Gastrocnemius medialis (tissue), 4 donors: ENCODE measurements around the gene ARMH1.

ENCODE experiments used
- CTCF ChIP-seq, 5 experiments: fragments of 450-650 bp in 3 of 5; fragments of 200-600 bp in 2 of 5; sonication (generic) in 2 of 5; IDR thresholded peaks in 4 of 5; conservative IDR thresholded peaks in 1 of 5; 1 replicate in 4 of 5; 2 replicates in 1 of 5; pipeline ENCODE4 v1.5.1; 2016 to 2019; ENCODE audit warnings: antibody characterized with exemption in 5 of 5, mild to moderate bottlenecking in 3 of 5, moderate library complexity in 3 of 5
- POLR2A ChIP-seq, 2 donors: fragments of 450-650 bp; IDR thresholded peaks; one replicate each; pipeline ENCODE4 v1.6.1; 2017; ENCODE audit warnings: antibody characterized with exemption in 2 of 2, mild to moderate bottlenecking in 2 of 2, moderate library complexity in 2 of 2

- no peak for TF ChIP-seq CTCF (IDR thresholded peaks at IDR 0.05 in 4 of 5, conservative IDR thresholded peaks at IDR 0.05 in 1 of 5)
- TF ChIP-seq POLR2A (IDR thresholded peaks at IDR 0.05) = no peak
These were observed 672 bp downstream of the ARMH1 start for GRCh38 chr1:44675186-44675585.
